Dedifferentiated amniotic fluid mesenchymal stem cell (primary cell): ENCODE data around the gene GPX1.
"Not testable (repeated sequence)": the region's sequence is repeated elsewhere in the genome, so short reads cannot be mapped to it uniquely, and the experiment has no call there.

Experiments
- DNase-seq: peaks from one replicate; pipeline ENCODE4 v3.0.0-alpha.2; 2016; ENCODE audit errors: extremely low spot score

Gene GPX1

GRCh38 chr3:49357443-49358216 is 523 bp downstream of the GPX1 start:
- peak; percentile 81 for DNase-seq

DNA sequence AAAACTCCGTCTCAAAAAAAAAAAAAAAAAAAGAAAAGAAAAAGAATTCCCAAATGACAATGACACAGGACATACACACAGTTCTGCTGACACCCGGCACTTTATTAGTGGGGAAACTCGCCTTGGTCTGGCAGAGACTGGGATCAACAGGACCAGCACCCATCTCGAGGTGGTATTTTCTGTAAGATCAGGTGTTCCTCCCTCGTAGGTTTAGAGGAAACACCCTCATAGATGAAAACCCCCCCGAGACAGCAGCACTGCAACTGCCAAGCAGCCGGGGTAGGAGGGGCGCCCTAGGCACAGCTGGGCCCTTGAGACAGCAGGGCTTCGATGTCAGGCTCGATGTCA is 1.1 kb downstream of the GPX1 start:
- DNase-seq: not testable (repeated sequence)

GRCh38 chr3:49352890-49353421 is 5.2 kb downstream of the GPX1 start:
- DNase-seq: no peak

GRCh38 chr3:49352281-49352680 is 5.9 kb downstream of the GPX1 start:
- no peak for DNase-seq

GRCh38 chr3:49351521-49352011 is 6.6 kb downstream of the GPX1 start:
- DNase-seq: peak; percentile 91

- DNase-seq: no peak
Observed at GRCh38 chr3:49349348-49350114, 8.6 kb downstream of the GPX1 start.

- not testable (repeated sequence) for DNase-seq
Observed at GRCh38 chr3:49348361-49348760, 9.8 kb downstream of the GPX1 start.

DNA sequence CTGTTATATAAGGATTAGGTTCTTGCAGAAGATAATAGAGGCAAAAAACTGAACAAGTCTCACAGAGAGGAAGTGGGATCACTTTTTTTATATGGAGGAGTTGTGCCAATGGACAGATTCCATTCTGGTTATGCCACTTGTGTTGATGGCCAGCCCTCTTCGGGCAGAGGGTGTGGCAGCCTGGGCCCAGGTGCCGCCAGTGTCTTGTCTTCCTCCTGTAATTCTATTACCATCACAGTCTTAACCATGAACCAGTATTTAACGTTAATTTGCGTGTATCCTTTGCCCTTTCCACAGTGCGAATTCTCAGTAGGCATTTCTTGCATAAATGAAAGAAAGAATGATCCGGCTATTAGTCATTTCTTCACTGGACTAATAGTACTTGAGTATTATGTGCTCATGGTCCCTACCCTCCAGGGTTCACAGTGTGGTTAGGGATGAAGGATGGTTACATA is 11.3 kb downstream of the GPX1 start:
- DNase-seq: peak; percentile 26

DNA sequence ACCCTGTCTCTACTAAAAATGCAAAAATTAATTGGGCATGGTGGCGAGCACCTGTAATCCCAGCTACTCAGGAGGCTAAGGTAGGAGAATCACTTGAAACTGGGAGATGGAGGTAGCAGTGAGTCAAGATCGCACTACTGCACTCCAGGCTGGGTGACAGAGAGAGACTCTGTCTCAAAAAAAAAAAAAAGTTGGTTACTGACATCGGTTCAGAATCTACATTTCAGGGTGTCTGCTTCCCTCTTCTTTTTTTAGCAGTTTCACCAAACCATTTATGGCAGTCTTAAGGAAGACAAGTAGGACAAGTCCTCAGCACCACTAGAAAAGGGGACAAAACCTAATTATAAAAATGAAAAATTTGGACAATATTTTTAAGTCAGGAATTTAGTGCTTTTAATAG is 15.0 kb downstream of the GPX1 start:
- DNase-seq: no peak

- no peak for DNase-seq
Observed at GRCh38 chr3:49341996-49342395, 16.2 kb downstream of the GPX1 start.

- peak; percentile 71 for DNase-seq
Observed at GRCh38 chr3:49339941-49340800, 18.0 kb downstream of the GPX1 start, which contains the start of gene USP4. Gene USP4, minus strand, starts transcription at chr3:49340053. Its CDS starts 29 bp downstream, at chr3:49340024.

GRCh38 chr3:49339581-49339940 is 18.6 kb downstream of the GPX1 start:
- no peak for DNase-seq

DNA sequence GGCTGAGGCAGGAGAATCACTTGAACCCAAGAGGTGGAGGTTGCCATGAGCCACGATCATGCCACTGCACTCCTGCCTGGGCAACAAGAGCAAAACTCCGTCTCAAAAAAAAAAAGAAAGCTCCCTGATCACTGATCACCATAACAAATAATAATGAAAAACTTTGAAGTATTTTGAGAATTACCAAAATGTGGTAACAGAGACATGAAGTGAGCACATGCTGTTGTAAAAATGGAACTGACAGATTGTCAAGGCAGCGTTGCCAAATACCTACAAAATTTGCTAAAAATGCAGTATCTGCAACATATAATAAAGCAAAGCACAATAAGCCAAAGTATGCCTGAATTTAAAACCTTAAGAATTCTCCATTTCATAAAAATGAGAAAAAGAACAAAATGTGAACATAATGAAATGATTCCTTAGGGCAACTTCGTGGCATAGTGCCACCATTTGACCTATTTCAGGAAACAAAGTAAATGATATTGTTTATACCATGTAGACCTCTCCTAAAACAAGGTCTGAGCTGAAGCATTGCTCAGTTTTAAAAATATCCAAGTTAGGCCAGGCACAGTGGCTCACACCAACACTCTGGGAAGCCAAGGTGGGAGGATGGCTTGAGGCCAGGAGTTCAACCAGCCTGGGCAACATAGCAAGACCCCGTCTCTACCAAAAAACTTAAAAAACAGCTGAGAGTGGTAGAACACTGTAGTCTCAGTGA is 24.1 kb downstream of the GPX1 start:
- DNase-seq: no peak

- no peak for DNase-seq
Observed at GRCh38 chr3:49333091-49333490, 25.1 kb downstream of the GPX1 start.

GRCh38 chr3:49329186-49329585 is 29.0 kb downstream of the GPX1 start:
- DNase-seq: no peak

- DNase-seq: not testable (repeated sequence)
Observed at GRCh38 chr3:49328350-49328749, 29.8 kb downstream of the GPX1 start.

- DNase-seq: no peak
Observed at GRCh38 chr3:49327485-49327884, 30.7 kb downstream of the GPX1 start.

DNA sequence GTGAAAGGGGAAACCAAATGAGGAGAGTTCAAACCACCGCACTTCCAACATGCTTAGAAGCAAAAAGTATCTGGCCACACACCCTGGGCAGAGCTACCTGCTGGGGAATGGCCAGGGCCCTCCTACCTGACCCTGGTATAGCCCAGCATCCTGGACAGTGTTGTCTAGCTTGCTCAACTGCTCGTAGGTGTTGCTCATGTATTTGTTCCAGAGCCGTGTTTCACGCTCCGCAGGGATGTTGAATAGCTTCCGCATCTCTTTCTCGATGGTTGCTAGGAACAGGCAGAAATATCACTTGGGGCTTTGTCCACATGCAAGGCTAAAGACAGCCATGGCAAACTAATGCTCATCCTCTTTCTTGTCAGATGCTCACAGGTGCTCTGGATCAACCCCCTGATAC is 33.4 kb downstream of the GPX1 start:
- no peak for DNase-seq

DNA sequence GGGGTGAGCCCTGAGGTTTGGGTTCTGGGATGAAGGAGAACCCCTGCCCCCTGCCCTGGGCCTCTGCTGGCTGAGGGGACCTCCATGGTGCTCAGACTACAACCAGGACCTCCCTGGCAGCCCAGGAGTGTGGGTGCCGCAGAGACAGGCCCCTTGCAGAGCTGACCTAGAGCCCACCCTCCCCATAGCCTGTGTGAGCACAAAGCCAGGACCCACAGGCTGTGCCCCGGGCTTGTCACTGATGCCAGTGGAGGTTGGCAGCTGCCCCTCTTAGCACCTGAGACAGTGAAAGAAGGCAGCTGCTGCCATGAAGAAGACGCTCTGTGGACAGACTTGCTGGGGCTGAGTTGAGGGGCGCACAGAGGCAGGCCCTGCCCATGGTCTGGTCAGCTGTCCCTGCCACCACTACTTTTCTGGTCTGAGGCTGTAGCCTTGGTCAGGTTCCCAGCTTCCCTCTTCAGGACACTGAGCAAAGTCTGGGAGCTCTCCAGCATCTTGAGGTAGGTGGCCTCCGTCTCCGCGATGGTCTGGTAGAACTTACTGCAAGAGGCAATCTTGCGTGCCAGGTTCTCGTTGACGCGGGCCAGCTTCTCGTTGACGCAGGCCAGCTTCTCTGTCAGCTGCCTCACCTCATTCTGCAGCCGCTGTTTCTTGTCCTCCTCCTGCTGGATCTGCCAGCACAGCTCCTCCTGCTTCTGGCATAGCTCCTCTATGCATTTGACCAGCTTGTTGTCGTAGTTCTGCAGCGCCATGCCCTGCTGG is 41.3 kb downstream of the GPX1 start:
- no peak for DNase-seq
